Ascending aorta (tissue), 2 donors: ENCODE results near the gene UXS1. TPM values are rescaled to one million over a fixed set of nuclear protein-coding genes. Genes with fewer than 3 reads are reported as not detected.

Experiments used
- DNase-seq, 2 donors: peaks; one replicate each; pipeline ENCODE4 v3.0.0-alpha.2; 2019; ENCODE audit warnings: low spot score in 2 of 2
- H3K27ac ChIP-seq, 2 donors: fragments of 200-600 bp; sonication (generic); one replicate each; pipeline ENCODE4 v1.5.1; 2016 to 2017; ENCODE audit warnings: mild to moderate bottlenecking in 1 of 2
- H3K27me3 ChIP-seq: fragments of 200-600 bp; sonication (generic); one replicate; pipeline ENCODE4 v1.5.1; 2017
- H3K36me3 ChIP-seq, 2 donors: fragments of 200-600 bp; sonication (generic); one replicate each; pipeline ENCODE4 v1.5.1; 2016
- H3K4me1 ChIP-seq, 2 donors: fragments of 200-600 bp; sonication (generic); one replicate each; pipeline ENCODE4 v1.5.1; 2016 to 2017; ENCODE audit warnings: mild to moderate bottlenecking in 1 of 2
- H3K4me3 ChIP-seq, 2 donors: fragments of 200-600 bp; sonication (generic); one replicate each; pipeline ENCODE4 v1.5.1; 2016 to 2017; ENCODE audit warnings: mild to moderate bottlenecking in 1 of 2
- H3K9me3 ChIP-seq, 2 donors: fragments of 200-600 bp; sonication (generic); one replicate each; pipeline ENCODE4 v1.5.1; 2016
- intact Hi-C: fragments of 100-400 bp; cut with DNase I; formaldehyde crosslinking; loops from one replicate; pipeline ENCODE4 v1.15.1; 2023
- total RNA-seq: library from RNA; depleted of rRNA; stranded (reverse); fragments of >200 nt; gene quantifications from one replicate; pipeline ENCODE4 v1.1.0, GENCODE V29; 2016
- TF ChIP-seq, protein P1 (sequence below), 3 experiments: fragments of 200-600 bp in 2 of 3; fragments of 450-650 bp in 1 of 3; sonication (generic) in 2 of 3; IDR thresholded peaks; one replicate each; pipeline ENCODE4 v1.5.1; 2016 to 2019; ENCODE audit warnings: antibody characterized with exemption in 3 of 3, mild to moderate bottlenecking in 1 of 3, moderate library complexity in 1 of 3

UXS1 gene
- total RNA-seq, 1 donor from 2014 or later = 146 TPM

DNA sequence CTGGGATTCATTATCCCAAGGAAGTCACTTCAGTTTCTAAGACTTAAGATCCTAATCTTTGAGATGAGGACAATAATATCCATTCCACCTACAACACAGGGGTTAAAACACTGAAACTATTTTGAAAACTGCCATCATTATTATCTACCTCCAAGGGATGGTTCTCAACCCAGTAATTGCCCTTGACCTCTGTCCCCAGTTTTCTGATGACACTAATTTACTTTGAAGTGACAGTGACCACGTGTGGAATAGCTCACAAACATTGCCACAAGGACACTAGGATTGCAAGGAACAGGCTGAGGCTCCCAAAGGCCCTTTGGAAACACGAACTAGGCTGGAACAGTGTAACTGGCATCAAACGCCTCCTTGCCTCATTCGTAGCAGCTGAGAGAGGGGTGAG lies 78.4 kb downstream of the UXS1 start:
- H3K27me3 ChIP-seq = no peaks in the 10 kb centered on the region
- H3K9me3 ChIP-seq = no peaks in the 10 kb centered on the region
- H3K36me3 ChIP-seq = peaks cover 8 to 26% of the 10 kb centered on the region in 2 donors
- no peak overlapping the region for H3K27ac ChIP-seq
- H3K4me1 ChIP-seq = no peaks in the 10 kb centered on the region
- intact Hi-C loops = no loop called here
- no peak overlapping the region for H3K4me3 ChIP-seq
- DNase-seq = no peak
- TF ChIP-seq, protein P1, sequence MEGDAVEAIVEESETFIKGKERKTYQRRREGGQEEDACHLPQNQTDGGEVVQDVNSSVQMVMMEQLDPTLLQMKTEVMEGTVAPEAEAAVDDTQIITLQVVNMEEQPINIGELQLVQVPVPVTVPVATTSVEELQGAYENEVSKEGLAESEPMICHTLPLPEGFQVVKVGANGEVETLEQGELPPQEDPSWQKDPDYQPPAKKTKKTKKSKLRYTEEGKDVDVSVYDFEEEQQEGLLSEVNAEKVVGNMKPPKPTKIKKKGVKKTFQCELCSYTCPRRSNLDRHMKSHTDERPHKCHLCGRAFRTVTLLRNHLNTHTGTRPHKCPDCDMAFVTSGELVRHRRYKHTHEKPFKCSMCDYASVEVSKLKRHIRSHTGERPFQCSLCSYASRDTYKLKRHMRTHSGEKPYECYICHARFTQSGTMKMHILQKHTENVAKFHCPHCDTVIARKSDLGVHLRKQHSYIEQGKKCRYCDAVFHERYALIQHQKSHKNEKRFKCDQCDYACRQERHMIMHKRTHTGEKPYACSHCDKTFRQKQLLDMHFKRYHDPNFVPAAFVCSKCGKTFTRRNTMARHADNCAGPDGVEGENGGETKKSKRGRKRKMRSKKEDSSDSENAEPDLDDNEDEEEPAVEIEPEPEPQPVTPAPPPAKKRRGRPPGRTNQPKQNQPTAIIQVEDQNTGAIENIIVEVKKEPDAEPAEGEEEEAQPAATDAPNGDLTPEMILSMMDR (IDR thresholded peaks at IDR 0.05) = no peak

DNA sequence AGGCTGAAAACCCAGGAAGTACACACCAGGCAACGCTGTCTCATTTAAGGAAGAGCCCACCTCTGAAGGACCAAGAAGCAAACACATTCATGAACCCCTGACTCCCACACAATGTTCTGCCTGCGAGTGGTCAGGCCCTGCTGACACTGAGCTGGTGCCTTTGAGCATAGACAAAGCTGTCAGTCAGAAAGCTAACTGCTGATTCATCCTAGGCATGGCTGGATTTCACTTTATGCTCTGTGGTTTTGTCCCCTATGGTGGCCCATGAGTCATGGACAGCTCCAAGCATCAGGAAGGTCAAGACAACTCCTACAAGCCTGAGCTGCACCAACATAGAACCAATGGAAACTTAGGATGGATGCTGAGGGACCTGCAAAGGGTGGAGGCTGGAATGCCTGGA lies 78.9 kb downstream of the UXS1 start:
- intact Hi-C loops = no loop called here
- no peaks in the 10 kb centered on the region for H3K9me3 ChIP-seq
- DNase-seq = no peak
- peaks cover 4 to 26% of the 10 kb centered on the region in 2 donors for H3K36me3 ChIP-seq
- H3K4me3 ChIP-seq = no peak overlapping the region
- TF ChIP-seq, protein P1 (IDR thresholded peaks at IDR 0.05) = no peak
- no peak overlapping the region for H3K27ac ChIP-seq
- H3K27me3 ChIP-seq = no peaks in the 10 kb centered on the region
- H3K4me1 ChIP-seq = no peaks in the 10 kb centered on the region

DNA sequence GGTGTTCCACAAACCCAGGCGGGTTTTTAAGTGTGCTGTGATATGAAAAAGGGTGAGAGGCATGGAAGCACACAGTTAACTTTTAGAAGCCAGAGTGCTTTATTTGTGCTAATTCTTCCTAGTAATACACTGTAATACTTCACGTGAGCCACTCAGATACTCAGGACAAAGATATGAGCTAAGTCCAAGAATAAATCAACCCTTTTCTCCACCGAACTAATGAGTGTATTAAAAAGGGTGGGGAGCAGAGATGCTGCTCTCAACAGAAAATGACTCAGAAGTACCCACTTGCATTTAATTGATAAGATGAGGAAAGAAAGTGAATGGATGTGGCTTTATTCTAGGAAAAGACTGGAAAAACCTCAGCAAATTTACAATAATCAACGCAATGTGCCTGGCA lies 79.9 kb downstream of the UXS1 start:
- peaks cover 2 to 27% of the 10 kb centered on the region in 2 donors for H3K36me3 ChIP-seq
- no peak overlapping the region for H3K4me3 ChIP-seq
- no peaks in the 10 kb centered on the region for H3K27me3 ChIP-seq
- no peak for DNase-seq
- no peaks in the 10 kb centered on the region for H3K4me1 ChIP-seq
- intact Hi-C loops = no loop called here
- H3K27ac ChIP-seq = no peak overlapping the region
- TF ChIP-seq, protein P1 (IDR thresholded peaks at IDR 0.05) = no peak
- no peaks in the 10 kb centered on the region for H3K9me3 ChIP-seq

DNA sequence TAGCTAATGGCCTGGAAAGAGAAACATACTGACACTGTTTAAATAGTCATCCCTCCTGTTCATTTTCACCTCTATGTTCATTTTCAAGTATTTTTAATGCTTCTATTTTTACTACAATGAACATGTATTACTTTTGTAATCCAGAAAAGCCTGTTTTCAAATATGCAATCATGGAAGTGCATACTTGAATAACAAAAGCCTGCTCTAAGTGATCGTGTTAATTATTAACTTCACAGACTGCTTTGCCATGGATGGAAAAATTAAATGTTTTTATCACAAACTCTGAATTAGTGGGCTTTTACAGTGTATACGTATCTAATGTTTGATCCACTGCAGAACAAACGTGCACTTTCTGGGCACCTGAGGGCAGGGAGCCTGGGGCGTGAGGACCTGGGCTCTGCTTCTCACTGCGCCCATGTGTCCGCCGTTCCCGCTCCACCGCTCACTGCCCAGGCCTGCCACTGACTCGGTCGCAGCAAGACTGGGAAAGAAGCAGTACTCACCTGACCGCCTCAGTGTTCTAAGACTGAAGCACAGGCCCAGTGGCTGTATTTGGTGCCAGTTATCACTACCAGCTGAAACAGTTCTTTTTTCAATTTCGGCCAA lies 80.6 kb downstream of the UXS1 start:
- DNase-seq = no peak
- Histone ChIP-seq H3K27me3 (no peaks in the 10 kb centered on the region), H3K36me3 (peaks cover 2 to 27% of the 10 kb centered on the region in 2 donors), H3K27ac (no peak overlapping the region), H3K9me3 (no peaks in the 10 kb centered on the region), H3K4me3 (no peak overlapping the region), H3K4me1 (no peaks in the 10 kb centered on the region)
- intact Hi-C loops = no loop called here
- TF ChIP-seq, protein P1 (IDR thresholded peaks at IDR 0.05) = no peak

DNA sequence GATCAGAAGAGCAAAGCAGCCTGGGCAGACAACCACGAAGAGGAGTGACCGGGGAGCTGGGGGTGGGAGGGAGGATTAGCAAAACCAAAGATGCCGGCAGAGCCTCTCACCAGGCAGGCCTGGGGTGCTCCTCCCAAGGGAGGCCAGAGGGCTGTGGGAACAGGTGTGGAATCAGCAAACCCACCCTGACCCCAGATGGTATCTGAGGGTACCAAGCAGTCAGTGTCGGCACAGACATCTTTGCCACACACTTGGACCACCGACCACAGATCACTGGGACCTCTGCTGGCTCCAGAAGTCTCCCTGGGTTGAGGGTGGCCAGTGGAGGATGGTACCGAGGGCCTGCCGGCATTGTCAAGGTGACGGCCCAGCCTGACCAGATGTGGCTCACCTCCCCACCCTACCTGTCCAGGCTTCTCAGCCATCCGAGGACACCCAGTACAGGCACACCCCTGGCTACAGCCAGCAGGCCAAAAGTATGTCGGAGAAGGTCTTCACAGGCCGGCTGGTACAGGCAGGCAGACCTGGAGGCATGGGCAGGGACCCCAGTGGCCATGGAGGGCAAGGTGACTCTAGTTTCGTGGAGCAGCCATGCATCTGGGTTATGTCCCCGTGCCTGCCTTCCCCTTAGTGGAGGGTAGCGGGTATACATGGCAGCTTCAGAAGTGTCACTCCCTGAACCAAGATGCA lies 82.1 kb downstream of the UXS1 start:
- Histone ChIP-seq H3K4me3 (no peak overlapping the region), H3K4me1 (peaks cover 0 to 3% of the 10 kb centered on the region in 2 donors), H3K27me3 (no peaks in the 10 kb centered on the region), H3K36me3 (peaks cover 2 to 23% of the 10 kb centered on the region in 2 donors), H3K27ac (no peak overlapping the region), H3K9me3 (no peaks in the 10 kb centered on the region)
- TF ChIP-seq, protein P1 (IDR thresholded peaks at IDR 0.05) = no peak
- intact Hi-C loops = no loop called here
- DNase-seq = no peak
